ENCODE measurements around the gene UBAP1.
"Not testable (repeated sequence)": the region's sequence is repeated elsewhere in the genome, so short reads cannot be mapped to it uniquely, and the experiment has no call there.

UBAP1 gene

GRCh38 chr9:34224349-34224748, 45.5 kb downstream of the UBAP1 start:
- DNase-seq (ENCODE audit: low spot score), result no peak

- DNase-seq (ENCODE audit: low spot score), result not testable (repeated sequence)
Measured at GRCh38 chr9:34226144-34226760, 47.4 kb downstream of the UBAP1 start.

DNA sequence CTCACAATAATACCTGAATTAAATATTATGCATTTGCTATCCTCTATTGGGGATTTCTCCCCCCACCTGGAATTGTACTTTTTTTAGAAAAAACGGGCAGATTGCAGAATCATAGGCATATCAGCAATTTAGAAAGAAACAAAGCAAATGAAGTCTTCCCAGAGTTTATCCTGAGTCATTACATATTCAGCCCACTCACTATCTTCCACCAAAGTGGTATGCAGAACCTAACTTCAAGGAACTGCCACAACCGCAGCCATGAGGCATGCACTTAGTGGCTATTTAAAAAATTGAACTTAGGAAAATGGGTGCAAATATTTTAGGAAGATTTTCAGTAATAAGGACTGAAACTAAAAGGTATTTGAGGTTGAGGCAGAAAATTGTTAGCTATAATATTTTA, 48.6 kb downstream of the UBAP1 start:
- no peak for DNase-seq (ENCODE audit: low spot score)

DNA sequence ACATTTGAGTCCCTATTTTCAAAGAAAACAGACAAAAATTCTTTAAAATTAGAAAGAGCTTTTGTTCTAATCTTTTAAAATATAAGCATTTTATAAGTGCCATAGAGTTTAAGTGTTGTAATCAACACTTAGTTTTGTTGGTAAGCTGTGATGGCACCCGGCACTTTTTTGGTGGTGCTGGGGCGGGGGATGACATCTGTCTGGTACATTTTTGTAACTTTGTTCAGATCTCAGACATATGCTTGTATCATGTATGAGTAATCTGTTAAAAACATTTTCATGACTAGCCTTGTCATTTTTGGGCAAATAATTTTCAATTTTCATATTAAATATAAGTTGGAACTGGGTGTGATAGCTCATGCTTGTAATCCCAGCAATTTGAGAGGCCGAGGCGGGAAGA, 51.7 kb downstream of the UBAP1 start:
- DNase-seq (ENCODE audit: low spot score), result no peak

DNA sequence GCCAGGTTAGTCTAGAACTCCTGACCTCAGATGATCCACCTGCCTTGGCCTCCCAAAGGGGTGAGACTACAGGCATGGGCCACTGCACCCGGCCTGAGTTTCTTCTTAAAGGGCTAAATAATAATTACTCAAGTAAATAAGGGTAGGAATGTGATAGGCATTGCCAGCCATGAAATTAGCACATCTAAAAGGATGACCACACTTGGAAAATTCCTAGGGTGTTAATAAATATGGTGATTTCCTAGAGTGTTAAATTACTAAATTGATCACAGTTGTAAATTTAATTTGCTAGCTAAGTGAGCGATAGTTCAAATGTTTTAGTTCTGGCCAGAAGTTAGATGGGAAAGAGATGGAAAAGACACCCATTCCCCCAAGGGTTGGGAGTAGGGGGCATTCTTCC, 53.4 kb downstream of the UBAP1 start:
- DNase-seq (ENCODE audit: low spot score), result no peak

- no peak for DNase-seq (ENCODE audit: low spot score)
Measured at GRCh38 chr9:34233672-34234071, 54.8 kb downstream of the UBAP1 start.

GRCh38 chr9:34237836-34238235, 59.0 kb downstream of the UBAP1 start:
- no peak for DNase-seq (ENCODE audit: low spot score)

DNA sequence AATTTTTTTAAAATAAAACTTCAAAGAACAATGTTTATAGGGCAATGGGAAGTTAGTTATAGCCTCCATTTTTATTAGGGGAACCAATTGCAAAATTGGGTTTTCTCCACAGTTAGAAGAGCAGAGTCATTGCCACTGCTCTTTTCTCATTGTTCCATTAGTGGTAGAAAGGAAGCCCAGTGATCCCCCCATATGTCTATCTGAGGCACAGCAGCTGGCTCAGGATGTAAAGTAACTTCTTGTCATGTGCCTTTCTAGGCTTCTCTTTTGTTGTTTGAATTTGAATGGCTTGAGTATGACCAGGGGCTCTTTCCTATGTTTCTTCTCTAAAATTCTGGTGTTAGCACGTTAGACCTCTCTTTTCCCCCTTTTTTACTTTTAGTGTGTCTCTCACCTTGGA, 61.2 kb downstream of the UBAP1 start:
- no peak for DNase-seq (ENCODE audit: low spot score)

DNA sequence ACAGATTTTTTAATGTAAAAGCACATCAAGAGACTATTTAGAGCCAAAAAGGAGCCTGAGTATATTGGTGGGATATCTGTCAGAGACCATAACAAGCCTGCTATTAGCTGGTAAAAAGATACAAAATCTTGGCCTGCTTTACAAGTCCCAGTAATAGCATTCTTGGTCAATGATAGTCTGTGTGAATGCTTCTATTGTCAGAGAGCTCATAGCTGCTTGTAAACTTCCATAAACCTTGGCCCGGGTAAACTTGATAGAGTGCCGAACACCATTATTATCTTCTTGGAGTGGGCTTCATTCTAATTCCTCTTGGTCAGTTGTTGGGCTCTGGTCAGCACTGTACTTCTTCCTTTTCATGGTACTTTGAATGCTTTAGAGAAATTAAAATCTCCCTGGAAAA, 64.0 kb downstream of the UBAP1 start:
- no peak for DNase-seq (ENCODE audit: low spot score)

GRCh38 chr9:34245212-34245611, 66.4 kb downstream of the UBAP1 start:
- not testable (repeated sequence) for DNase-seq (ENCODE audit: low spot score)

DNA sequence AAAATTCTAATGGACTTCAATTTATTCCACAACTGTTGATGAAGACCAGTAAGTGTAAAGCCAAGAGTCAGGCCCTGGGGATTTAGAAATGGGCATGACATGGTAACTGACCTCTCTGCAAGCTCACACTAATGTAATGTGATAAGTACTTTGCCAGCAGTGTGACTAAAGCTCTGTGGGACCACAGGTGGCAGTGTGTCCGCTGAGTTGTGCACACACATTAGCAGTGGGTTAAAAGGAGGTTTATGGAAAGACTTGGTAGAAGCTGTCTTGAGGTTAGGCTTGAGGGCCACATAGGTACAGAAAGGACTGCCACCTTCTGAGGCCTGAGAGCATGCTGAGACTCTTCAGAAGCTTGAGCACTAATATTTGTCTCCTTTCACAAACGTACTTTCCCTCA, 67.6 kb downstream of the UBAP1 start:
- no peak for DNase-seq (ENCODE audit: low spot score)

- DNase-seq (ENCODE audit: low spot score), result not testable (repeated sequence)
Measured at GRCh38 chr9:34247782-34248181, 68.9 kb downstream of the UBAP1 start.

- no peak for DNase-seq (ENCODE audit: low spot score)
Measured at GRCh38 chr9:34249274-34249673, 70.4 kb downstream of the UBAP1 start.

- DNase-seq (ENCODE audit: low spot score), result no peak
Measured at GRCh38 chr9:34250721-34251120, 71.9 kb downstream of the UBAP1 start.

GRCh38 chr9:34252016-34252415, 73.2 kb downstream of the UBAP1 start:
- no peak for DNase-seq (ENCODE audit: low spot score)

DNA sequence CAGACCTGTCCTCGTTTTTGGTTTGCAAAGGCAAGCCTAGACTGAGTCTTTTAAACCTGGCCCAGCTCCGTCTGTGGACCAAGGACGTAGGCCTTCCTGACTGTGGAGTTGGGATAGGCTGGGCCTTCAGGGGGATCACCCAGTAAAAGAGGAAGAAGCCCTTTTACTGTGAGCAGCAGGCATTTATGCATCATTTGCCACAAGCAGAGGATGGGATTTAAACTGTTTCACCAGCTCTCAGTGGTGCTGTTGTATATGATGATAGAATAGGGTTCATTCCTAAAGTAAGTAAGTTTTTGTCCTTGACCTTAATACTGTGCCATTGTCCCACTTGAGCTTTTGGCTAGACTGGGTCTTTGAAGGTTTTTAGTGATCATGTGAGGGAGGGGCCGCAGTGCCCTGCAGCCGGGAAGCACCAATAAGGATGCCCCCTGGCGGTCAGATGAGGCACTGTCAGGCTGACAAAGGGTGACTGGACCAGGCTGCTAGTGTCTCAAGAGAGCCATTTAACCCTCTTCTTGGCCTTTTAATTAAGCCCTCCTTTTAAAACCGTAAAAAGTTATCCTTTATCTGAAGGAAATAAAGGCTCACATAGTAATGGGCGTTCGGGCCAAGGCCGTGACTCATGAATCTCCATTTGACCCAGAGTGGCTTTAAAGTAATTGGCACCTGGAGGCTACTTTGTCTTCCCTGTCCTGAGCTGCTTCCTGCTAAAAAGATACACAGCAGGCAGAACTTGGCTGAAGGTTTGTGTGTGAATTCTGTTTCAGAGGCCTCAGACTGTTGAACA, 74.0 kb downstream of the UBAP1 start:
- peak; percentile 78 for DNase-seq (ENCODE audit: low spot score)

GRCh38 chr9:34253460-34253837, 74.6 kb downstream of the UBAP1 start:
- no peak for DNase-seq (ENCODE audit: low spot score)

- DNase-seq (ENCODE audit: low spot score), result no peak
Measured at GRCh38 chr9:34254141-34254913, 75.5 kb downstream of the UBAP1 start.

DNA sequence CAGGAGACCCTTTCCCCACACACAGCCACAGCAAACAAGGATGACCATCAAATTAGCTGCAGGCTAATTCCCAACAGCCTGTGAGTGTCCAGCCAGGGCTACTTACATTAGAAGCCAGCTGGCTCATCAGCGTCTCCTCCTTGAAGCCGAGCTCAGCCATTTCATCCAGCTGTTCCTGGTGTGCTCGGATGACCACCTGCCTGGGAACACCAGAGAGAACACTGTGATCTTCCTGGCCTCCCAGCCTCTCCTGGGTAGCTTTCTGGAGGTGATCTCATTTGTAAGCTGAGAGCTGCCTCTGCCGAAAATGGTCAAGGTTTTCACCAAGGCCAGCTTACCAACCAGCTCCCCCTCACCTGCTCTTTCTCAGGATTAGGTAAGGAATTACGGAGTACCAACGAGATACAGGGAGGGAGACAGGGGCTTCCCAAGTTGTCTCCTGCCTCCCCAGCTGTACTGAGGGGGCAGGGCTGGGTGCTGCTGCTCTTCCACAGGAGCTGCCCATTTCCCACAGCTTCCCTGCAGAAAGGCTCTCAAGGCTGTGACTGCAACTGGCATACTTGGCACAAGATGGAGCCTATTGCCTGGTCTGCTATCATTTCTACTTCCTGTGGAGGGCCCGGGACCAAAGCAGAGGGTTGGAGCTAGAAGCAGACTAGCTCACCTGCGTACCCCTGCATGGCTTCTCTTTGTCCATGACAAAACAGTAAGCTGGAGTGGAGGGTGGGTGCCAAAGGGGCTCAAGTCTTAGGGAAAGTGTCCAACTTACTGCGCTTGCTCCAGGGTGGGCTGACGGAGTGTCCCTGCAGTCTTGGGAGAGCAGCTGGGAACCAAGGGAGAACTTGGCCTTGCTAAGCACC, 76.4 kb downstream of the UBAP1 start:
- DNase-seq (ENCODE audit: low spot score), result no peak

DNA sequence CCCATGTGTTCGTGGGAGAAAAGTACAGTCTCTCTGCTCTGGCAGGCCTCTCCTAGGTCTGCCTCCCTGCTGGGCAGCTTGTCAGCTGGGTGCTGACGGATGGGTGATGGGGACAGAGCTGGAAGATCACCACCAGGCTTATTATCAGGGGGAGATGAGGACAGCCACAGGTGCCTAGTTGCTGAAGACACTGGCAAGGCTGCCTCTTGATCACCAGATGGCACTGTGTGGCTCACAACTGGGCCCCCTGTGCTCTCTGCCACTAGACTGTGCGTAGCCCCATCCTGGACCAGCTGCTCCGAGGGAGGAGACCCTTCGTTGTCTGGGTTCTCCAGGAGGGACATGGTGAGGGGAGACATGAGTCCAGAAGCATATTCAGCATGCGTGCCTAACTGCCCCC, 77.3 kb downstream of the UBAP1 start:
- peak; percentile 80 for DNase-seq (ENCODE audit: low spot score)

GRCh38 chr9:34256987-34257585, 78.2 kb downstream of the UBAP1 start:
- no peak for DNase-seq (ENCODE audit: low spot score)

GRCh38 chr9:34259315-34259714, 80.5 kb downstream of the UBAP1 start:
- no peak for DNase-seq (ENCODE audit: low spot score)

Data from D341Med (cell line).